ENCODE data around the gene OAT.

GRCh38 chr10:124349996-124350280 lies 68.8 kb downstream of the OAT start:
- TF ChIP-seq CTCF (IDR thresholded peaks at IDR 0.05; ENCODE audit: borderline replicate concordance, extremely low read depth, low read length, poor library complexity, severe bottlenecking) (no peak), EZH2 (IDR thresholded peaks at IDR 0.05; ENCODE audit: borderline replicate concordance, low read depth, low read length, severe bottlenecking) (no peak)
